ENCODE results near the gene RFPL3. TPM values are rescaled to one million over a fixed set of nuclear protein-coding genes. Genes with fewer than 3 reads are reported as not detected.

The RFPL3 gene
- total and polyA plus RNA-seq, 10 of the 15 experiments (the other 5 are each of a cell fraction or from before 2014, with no cell fraction given) = not detected

- DNase-seq (ENCODE audit: low read depth, low spot score) (no peak), FAIRE-seq (no peak), ATAC-seq (no peak)
- no peak for TF ChIP-seq FOXK2 (IDR thresholded peaks at IDR 0.05)
- no peak for TF ChIP-seq ZNF384 (IDR thresholded peaks at IDR 0.05; ENCODE audit: borderline replicate concordance, low read depth, low read length)
- no peak for TF ChIP-seq NR2C1 (IDR thresholded peaks at IDR 0.05)
- no peak for TF ChIP-seq ZNF622 (IDR thresholded peaks at IDR 0.05)
- no peak for TF ChIP-seq ATF7 (IDR thresholded peaks at IDR 0.05; ENCODE audit: low read depth)
- TF ChIP-seq, protein P1, sequence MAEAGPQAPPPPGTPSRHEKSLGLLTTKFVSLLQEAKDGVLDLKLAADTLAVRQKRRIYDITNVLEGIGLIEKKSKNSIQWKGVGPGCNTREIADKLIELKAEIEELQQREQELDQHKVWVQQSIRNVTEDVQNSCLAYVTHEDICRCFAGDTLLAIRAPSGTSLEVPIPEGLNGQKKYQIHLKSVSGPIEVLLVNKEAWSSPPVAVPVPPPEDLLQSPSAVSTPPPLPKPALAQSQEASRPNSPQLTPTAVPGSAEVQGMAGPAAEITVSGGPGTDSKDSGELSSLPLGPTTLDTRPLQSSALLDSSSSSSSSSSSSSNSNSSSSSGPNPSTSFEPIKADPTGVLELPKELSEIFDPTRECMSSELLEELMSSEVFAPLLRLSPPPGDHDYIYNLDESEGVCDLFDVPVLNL (IDR thresholded peaks at IDR 0.05; ENCODE audit: low read depth, low read length) = no peak
- no peak for TF ChIP-seq RFX5 (IDR thresholded peaks at IDR 0.05; ENCODE audit: low read depth, low read length)
- no peak for TF ChIP-seq USF2 (IDR thresholded peaks at IDR 0.05; ENCODE audit: borderline replicate concordance, low read depth, low read length)
- no peak for TF ChIP-seq ZBTB33 (IDR thresholded peaks at IDR 0.05)
- H3K27ac ChIP-seq (ENCODE audit: control insufficient read depth, insufficient read depth) = no peak overlapping the region
- ChIA-PET SMC1A (ENCODE audit: uncharacterized antibody, unreplicated experiment) (no interaction called here), POLR2A (no interaction called here), RAD21 (ENCODE audit: unreplicated experiment) (no interaction called here), CTCF (no interaction called here)
- H3K27me3 ChIP-seq (replicated peaks in 1 of 2; ENCODE audit: control insufficient read depth in 2 of 2, insufficient read depth in 2 of 2, low read length in 1 of 2) = no peaks in the 10 kb centered on the region; a peak in 1 of 4 replicates
- H3K79me2 ChIP-seq (ENCODE audit: control insufficient read depth, insufficient read depth, low read length) = no peaks in the 10 kb centered on the region
- H3K4me2 ChIP-seq (ENCODE audit: control insufficient read depth, insufficient read depth) = no peak overlapping the region
- no peaks in the 10 kb centered on the region for H4K20me1 ChIP-seq (ENCODE audit: control insufficient read depth, insufficient read depth)
- intact Hi-C loops (cut with micrococcal nuclease; ENCODE audit: unreplicated experiment) = no loop called here
- in situ Hi-C loops (cut with MboI) = no loop called here
- WGBS (ENCODE audit: insufficient coverage, insufficient replicate concordance, low lambda C conversion rate, missing lambda C conversion rate) = 69% methylated on average over 5 of the region's 5 CpGs
- H2AFZ ChIP-seq (ENCODE audit: control insufficient read depth, low read depth, low read length) = no peak overlapping the region
- H3K9ac ChIP-seq (ENCODE audit: control insufficient read depth, insufficient read depth, low read length) = no peak overlapping the region
- H3K4me1 ChIP-seq (ENCODE audit: control insufficient read depth, insufficient read depth, low read length) = no peaks in the 10 kb centered on the region
- H3K4me3 ChIP-seq = no peak overlapping the region
- no TSS peak for BruUV-seq (replicated peaks)
- H3K36me3 ChIP-seq (ENCODE audit: control insufficient read depth in 2 of 2, insufficient read depth in 2 of 2, low read length in 1 of 2) = no peaks in the 10 kb centered on the region
- H3K9me3 ChIP-seq (replicated peaks; ENCODE audit: control insufficient read depth, insufficient read depth, low read length) = no peaks in the 10 kb centered on the region
Observed at GRCh38 chr22:32364210-32364609, 6.5 kb downstream of the RFPL3 start.

Measured in GM12878 (cell line).